Natural killer cell (primary cell): ENCODE data around the gene ZNF576. TPM values are rescaled to one million over a fixed set of nuclear protein-coding genes. Genes with fewer than 3 reads are reported as not detected.
"Not testable (repeated sequence)": the region's sequence is repeated elsewhere in the genome, so short reads cannot be mapped to it uniquely, and the experiment has no call there.

Experiments
- ATAC-seq, 3 donors: fragments of 150-1000 bp in 2 of 3; fragments of 200-7000 bp in 1 of 3; cut with Tn5 transposase; 1 replicate in 1 of 3; 2 replicates in 2 of 3; pipeline ENCODE4 v1.10.0; 2021; ENCODE audit warnings: mild to moderate bottlenecking in 2 of 3, moderate library complexity in 2 of 3
- DNase-seq, 2 donors: peaks; one replicate each; pipeline versions ENCODE4 v3.0.0 to v3.0.0-alpha.2; 2013 to 2021; ENCODE audit warnings: mixed read lengths in 1 of 2
- H3K27ac ChIP-seq: one replicate; pipeline ENCODE4 v1.5.1; 2013; ENCODE audit warnings: mild to moderate bottlenecking, low read length
- H3K27me3 ChIP-seq: one replicate; pipeline ENCODE4 v1.6.1; 2013; ENCODE audit warnings: low read length; ENCODE audit not compliant: control insufficient read depth, insufficient read depth
- H3K36me3 ChIP-seq: one replicate; pipeline ENCODE4 v1.6.1; 2013; ENCODE audit warnings: low read length; ENCODE audit not compliant: control insufficient read depth, insufficient read depth
- H3K4me1 ChIP-seq: one replicate; pipeline ENCODE4 v1.6.1; 2013; ENCODE audit warnings: low read length; ENCODE audit not compliant: control insufficient read depth, insufficient read depth
- H3K4me3 ChIP-seq: one replicate; pipeline ENCODE4 v1.5.1; 2013; ENCODE audit warnings: low read length
- H3K9me3 ChIP-seq: one replicate; pipeline ENCODE4 v1.6.1; 2013; ENCODE audit warnings: low read length; ENCODE audit not compliant: control insufficient read depth, insufficient read depth
- H3K27ac Mint-ChIP-seq, 2 donors: one replicate each; pipeline ENCODE4 v1.8.0; 2022; ENCODE audit warnings: mild to moderate bottlenecking in 2 of 2, mixed read lengths in 2 of 2, moderate library complexity in 1 of 2
- H3K27me3 Mint-ChIP-seq, 2 donors: one replicate each; pipeline ENCODE4 v1.8.0; 2022; ENCODE audit warnings: low read depth in 2 of 2, mixed read lengths in 2 of 2
- H3K36me3 Mint-ChIP-seq: one replicate; pipeline ENCODE4 v1.8.0; 2022; ENCODE audit warnings: mixed read lengths
- H3K4me1 Mint-ChIP-seq, 2 donors: one replicate each; pipeline ENCODE4 v1.8.0; 2022; ENCODE audit warnings: mixed read lengths in 2 of 2
- H3K4me3 Mint-ChIP-seq: one replicate; pipeline ENCODE4 v1.8.0; 2022; ENCODE audit warnings: mild to moderate bottlenecking, moderate library complexity, mixed read lengths
- H3K9me3 Mint-ChIP-seq, 2 donors: one replicate each; pipeline ENCODE4 v1.8.0; 2022; ENCODE audit warnings: mixed read lengths in 2 of 2
- WGBS: methylation state at CpG from one replicate; pipeline ENCODE4 v1.1.7; 2013; ENCODE audit warnings: missing lambda C conversion rate; ENCODE audit not compliant: insufficient coverage; 5-methylcytosine and 5-hydroxymethylcytosine counted together
- intact Hi-C: fragments of 100-400 bp; cut with micrococcal nuclease; formaldehyde crosslinking; loops from one replicate; pipeline ENCODE4 v1.14.2; 2022
- total RNA-seq, 4 donors: library from RNA; stranded (reverse); fragments of 120-200 nt in 1 of 4; gene quantifications; one replicate each; pipeline versions ENCODE4 v1.2.3 to v1.2.4, GENCODE V29; 2013 to 2022
- TF ChIP-seq, protein P1 (sequence below): fragments of 200-600 bp; IDR thresholded peaks from one replicate; pipeline ENCODE4 v1.8.0; 2022; ENCODE audit warnings: antibody characterized with exemption

Gene ZNF576
- total RNA-seq, 3 donors from 2014 or later (not counting 1 experiment from before 2014, with no cell fraction given): 4.0 to 10.4 (median 5.8) TPM

DNA sequence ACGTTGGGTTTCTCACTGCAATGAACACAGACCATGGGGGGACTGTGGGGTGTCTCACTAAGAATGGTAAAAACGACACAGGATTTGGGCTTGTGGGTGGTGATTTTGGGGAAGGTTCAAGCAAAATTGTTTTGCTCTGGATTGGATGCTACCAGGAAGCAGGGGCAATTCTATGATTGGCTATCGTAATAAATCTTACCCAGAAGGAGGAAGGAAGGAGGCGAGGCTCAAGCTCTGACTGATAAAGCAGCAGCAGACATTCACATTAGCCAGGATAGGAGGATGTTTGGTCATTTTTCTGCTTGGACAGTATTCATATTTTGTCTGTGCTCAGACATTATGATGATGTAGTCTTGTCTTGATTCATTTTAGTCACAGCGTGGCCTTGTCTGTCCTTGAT, 1.5 kb downstream of the ZNF576 start:
- H3K9me3 ChIP-seq: no peaks in the 10 kb centered on the region
- no peak overlapping the region for H3K4me3 ChIP-seq
- 47% methylated on average over 5 of the region's 5 CpGs for WGBS
- no peaks in the 10 kb centered on the region for H3K27me3 ChIP-seq
- intact Hi-C loops: loop anchor here (5.0 kb wide), 1 partner anchor 151 kb away; no protein-coding TSS in a partner anchor
- TF ChIP-seq, protein P1, sequence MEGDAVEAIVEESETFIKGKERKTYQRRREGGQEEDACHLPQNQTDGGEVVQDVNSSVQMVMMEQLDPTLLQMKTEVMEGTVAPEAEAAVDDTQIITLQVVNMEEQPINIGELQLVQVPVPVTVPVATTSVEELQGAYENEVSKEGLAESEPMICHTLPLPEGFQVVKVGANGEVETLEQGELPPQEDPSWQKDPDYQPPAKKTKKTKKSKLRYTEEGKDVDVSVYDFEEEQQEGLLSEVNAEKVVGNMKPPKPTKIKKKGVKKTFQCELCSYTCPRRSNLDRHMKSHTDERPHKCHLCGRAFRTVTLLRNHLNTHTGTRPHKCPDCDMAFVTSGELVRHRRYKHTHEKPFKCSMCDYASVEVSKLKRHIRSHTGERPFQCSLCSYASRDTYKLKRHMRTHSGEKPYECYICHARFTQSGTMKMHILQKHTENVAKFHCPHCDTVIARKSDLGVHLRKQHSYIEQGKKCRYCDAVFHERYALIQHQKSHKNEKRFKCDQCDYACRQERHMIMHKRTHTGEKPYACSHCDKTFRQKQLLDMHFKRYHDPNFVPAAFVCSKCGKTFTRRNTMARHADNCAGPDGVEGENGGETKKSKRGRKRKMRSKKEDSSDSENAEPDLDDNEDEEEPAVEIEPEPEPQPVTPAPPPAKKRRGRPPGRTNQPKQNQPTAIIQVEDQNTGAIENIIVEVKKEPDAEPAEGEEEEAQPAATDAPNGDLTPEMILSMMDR: no peak
- Mint-ChIP-seq H3K27ac (peak overlapping the region; percentile 98 to 100), H3K4me1 (peaks cover 42 to 44% of the 10 kb centered on the region in 2 donors), H3K9me3 (no peaks in the 10 kb centered on the region), H3K27me3 (no peaks in the 10 kb centered on the region), H3K36me3 (no peaks in the 10 kb centered on the region), H3K4me3 (peak overlapping the region; percentile 77)
- DNase-seq (no peak), ATAC-seq (no peak)
- H3K36me3 ChIP-seq: peaks cover 23% of the 10 kb centered on the region
- no peak overlapping the region for H3K27ac ChIP-seq
- peaks cover 35% of the 10 kb centered on the region for H3K4me1 ChIP-seq

DNA sequence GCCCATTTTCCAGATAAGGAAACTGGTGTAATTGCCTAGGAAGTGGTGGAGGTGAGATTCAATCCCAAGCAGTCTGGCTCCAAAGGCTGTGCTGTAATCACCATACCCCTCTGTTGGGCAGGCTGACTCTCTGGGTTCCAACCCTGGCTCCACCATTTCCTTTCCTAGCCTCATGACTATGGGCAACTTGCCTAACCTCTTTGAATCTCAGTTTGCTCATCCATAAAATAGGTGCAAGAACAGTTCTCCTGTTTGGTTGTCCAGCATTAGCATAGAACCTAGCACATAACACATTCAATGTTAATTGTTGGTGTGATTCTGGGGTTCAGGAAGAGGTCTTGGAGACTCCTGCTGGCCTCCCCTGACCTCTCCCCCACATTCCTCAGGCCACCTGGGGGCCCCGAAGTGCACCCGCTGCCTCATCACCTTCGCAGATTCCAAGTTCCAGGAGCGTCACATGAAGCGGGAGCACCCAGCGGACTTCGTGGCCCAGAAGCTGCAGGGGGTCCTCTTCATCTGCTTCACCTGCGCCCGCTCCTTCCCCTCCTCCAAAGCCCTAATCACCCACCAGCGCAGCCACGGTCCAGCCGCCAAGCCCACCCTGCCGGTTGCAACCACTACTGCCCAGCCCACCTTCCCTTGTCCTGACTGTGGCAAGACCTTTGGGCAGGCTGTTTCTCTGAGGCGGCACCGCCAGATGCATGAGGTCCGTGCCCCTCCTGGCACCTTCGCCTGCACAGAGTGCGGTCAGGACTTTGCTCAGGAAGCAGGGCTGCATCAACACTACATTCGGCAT, 2.2 kb downstream of the ZNF576 start:
- Mint-ChIP-seq H3K36me3 (no peaks in the 10 kb centered on the region), H3K27ac (peak overlapping the region; percentile 98 to 100), H3K27me3 (no peaks in the 10 kb centered on the region), H3K4me3 (no peak overlapping the region), H3K4me1 (peaks cover 36 to 39% of the 10 kb centered on the region in 2 donors), H3K9me3 (no peaks in the 10 kb centered on the region)
- WGBS: 98% methylated on average over 19 of the region's 19 CpGs
- Histone ChIP-seq H3K4me1 (peaks cover 35% of the 10 kb centered on the region), H3K27me3 (no peaks in the 10 kb centered on the region), H3K36me3 (peaks cover 20% of the 10 kb centered on the region), H3K4me3 (no peak overlapping the region), H3K9me3 (no peaks in the 10 kb centered on the region), H3K27ac (no peak overlapping the region)
- intact Hi-C loops: loop anchor here (5.0 kb wide), 1 partner anchor 151 kb away; no protein-coding TSS in a partner anchor
- TF ChIP-seq, protein P1: no peak
- DNase-seq (no peak), ATAC-seq (no peak)

DNA sequence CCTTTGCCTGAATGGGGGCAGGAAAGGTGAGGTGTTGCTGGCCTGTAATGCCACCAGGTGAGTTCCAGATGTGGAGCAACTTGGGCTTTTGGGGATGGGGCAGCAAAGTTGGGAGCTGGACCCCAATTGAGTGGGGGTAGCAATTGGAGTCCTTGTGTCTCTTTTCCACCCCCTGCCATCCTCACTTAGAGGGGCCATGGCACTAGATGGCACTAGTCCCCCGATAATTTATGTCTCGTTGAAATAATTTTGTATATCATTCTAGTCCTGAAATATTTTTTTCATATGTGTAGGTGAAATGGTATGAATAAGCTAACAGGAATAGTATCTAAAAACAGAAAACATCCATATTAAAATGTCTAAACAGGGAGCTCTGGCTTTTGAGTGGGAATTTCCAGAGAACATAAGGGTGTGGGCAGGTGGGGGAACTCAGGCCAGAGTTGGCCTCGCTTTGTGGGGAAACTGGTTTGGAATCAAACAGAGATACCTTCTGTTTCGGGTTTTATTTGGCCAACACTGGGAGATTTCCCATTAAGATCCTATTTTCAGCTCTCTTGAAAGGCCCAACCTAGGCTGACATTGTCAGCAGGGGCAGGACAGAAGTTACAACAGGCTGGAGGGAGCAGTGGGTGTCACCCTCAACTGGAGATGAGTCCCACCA, 3.4 kb downstream of the ZNF576 start:
- H3K36me3 Mint-ChIP-seq: no peaks in the 10 kb centered on the region
- no peaks in the 10 kb centered on the region for H3K27me3 Mint-ChIP-seq
- ATAC-seq (no peak), DNase-seq (no peak)
- peaks cover 27% of the 10 kb centered on the region for H3K4me1 ChIP-seq
- H3K27ac ChIP-seq: no peak overlapping the region
- WGBS: 92% methylated on average over 2 of the region's 4 CpGs
- H3K4me3 Mint-ChIP-seq: no peak overlapping the region
- no peaks in the 10 kb centered on the region for H3K27me3 ChIP-seq
- H3K27ac Mint-ChIP-seq: peak overlapping the region in 1 of 2 donors; percentile 98
- TF ChIP-seq, protein P1: no peak
- no peaks in the 10 kb centered on the region for H3K9me3 ChIP-seq
- intact Hi-C loops: loop anchor here (5.0 kb wide), 1 partner anchor 152 kb away; no protein-coding TSS in a partner anchor
- no peaks in the 10 kb centered on the region for H3K9me3 Mint-ChIP-seq
- peaks cover 32 to 35% of the 10 kb centered on the region in 2 donors for H3K4me1 Mint-ChIP-seq
- H3K36me3 ChIP-seq: peaks cover 20% of the 10 kb centered on the region
- no peak overlapping the region for H3K4me3 ChIP-seq

DNA sequence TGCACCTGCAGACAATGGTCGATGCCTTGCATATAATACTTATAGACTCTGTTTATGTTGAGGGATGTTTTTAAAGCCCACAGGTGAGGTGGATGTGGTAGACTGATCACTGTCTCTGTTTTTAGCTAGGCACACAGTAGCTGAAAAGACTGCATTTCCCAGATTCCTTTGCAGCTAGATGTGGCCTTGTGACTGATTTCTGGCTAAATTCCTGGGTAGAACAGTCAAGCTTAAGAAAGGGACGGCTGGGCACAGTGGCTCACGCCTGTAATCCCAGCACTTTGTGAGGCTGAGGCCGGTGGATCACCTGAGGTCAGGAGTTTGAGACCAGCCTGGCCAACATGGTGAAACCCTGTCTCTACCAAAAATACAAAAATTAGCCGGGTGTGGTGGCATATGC, 3.9 kb downstream of the ZNF576 start:
- DNase-seq, intact Hi-C loops, H3K9me3 ChIP-seq, H3K4me3 ChIP-seq, H3K27me3 Mint-ChIP-seq, H3K27me3 ChIP-seq, H3K27ac ChIP-seq, ATAC-seq, H3K9me3 Mint-ChIP-seq, H3K4me3 Mint-ChIP-seq, H3K27ac Mint-ChIP-seq, H3K36me3 Mint-ChIP-seq: not testable (repeated sequence)
- Histone ChIP-seq H3K4me1 (peaks cover 21% of the 10 kb centered on the region), H3K36me3 (peaks cover 20% of the 10 kb centered on the region)
- 99% methylated on average over 4 of the region's 5 CpGs for WGBS
- H3K4me1 Mint-ChIP-seq: peaks cover 28 to 29% of the 10 kb centered on the region in 2 donors
